Panc1 (cell line): ENCODE data around the gene ECEL1. TPM values are rescaled to one million over a fixed set of nuclear protein-coding genes. Genes with fewer than 3 reads are reported as not detected.

ENCODE experiments used
- ATAC-seq: fragments of 200-7000 bp; cut with Tn5 transposase; 2 replicates; pipeline ENCODE4 v1.9.1; 2020; ENCODE audit warnings: mild to moderate bottlenecking, moderate library complexity
- BruUV-seq: library from RNA; stranded (reverse); fragments of 400-500 nt; replicated peaks from 2 replicates; lab custom pipeline; 2021; lab: Mats Ljungman, UMichigan
- CTCF ChIA-PET: fragments of 300-600 bp; sonication (Branson Sonifier 250); formaldehyde crosslinking; loops from one replicate; lab custom pipeline; 2022; ENCODE audit warnings: antibody characterized with exemption; lab: Charles Lee
- POLR2A ChIA-PET: fragments of 300-600 bp; sonication (Branson Sonifier 250); formaldehyde crosslinking; loops from one replicate; lab custom pipeline; 2022; ENCODE audit warnings: antibody characterized with exemption; lab: Charles Lee
- DNase-seq: peaks from one replicate; pipeline ENCODE4 v3.0.0-alpha.2; 2010; ENCODE audit warnings: low read depth, low spot score
- H3K27ac ChIP-seq: 2 replicates; pipeline ENCODE4 v1.5.1; 2011; ENCODE audit warnings: mild to moderate bottlenecking, low read length, inconsistent platforms
- H3K27me3 ChIP-seq: fragments of 200-500 bp; sonication (Bioruptor generic); 2 replicates; pipeline ENCODE4 v1.6.0; 2014; ENCODE audit warnings: low read length, inconsistent platforms; ENCODE audit not compliant: control insufficient read depth, insufficient read depth
- H3K36me3 ChIP-seq: fragments of 200-500 bp; sonication (Bioruptor generic); 2 replicates; pipeline ENCODE4 v1.5.1; 2014; ENCODE audit warnings: inconsistent platforms, mild to moderate bottlenecking, low read length, moderate library complexity; ENCODE audit not compliant: control insufficient read depth, insufficient read depth
- H3K4me1 ChIP-seq: 2 replicates; pipeline ENCODE4 v1.5.1; 2011; ENCODE audit warnings: inconsistent platforms, mild to moderate bottlenecking, low read length, moderate library complexity; ENCODE audit not compliant: control insufficient read depth, insufficient read depth
- H3K4me3 ChIP-seq, 2 experiments: 2 replicates each; pipeline ENCODE4 v1.5.1; 2011 to 2012; ENCODE audit warnings: low read depth in 2 of 2, low read length in 2 of 2, mild to moderate bottlenecking in 2 of 2, inconsistent platforms in 1 of 2, moderate library complexity in 1 of 2
- H3K9me3 ChIP-seq: fragments of 200-500 bp; sonication (Bioruptor generic); 2 replicates; pipeline ENCODE4 v1.5.1; 2014; ENCODE audit warnings: low read depth, mild to moderate bottlenecking, inconsistent platforms, low read length, moderate library complexity; ENCODE audit not compliant: control insufficient read depth, insufficient read depth
- POLR2AphosphoS5 ChIP-seq: IDR thresholded peaks from 2 replicates; pipeline ENCODE4 v1.6.1; 2012; ENCODE audit warnings: mild to moderate bottlenecking, low read depth, low read length, moderate library complexity
- REST ChIP-seq, 2 experiments: IDR thresholded peaks; 2 replicates each; pipeline ENCODE4 v1.6.1; 2011 to 2012; ENCODE audit warnings: low read depth in 2 of 2, control low read depth in 1 of 2, low read length in 1 of 2, mild to moderate bottlenecking in 1 of 2, moderate library complexity in 1 of 2; ENCODE audit not compliant: insufficient read depth in 1 of 2
- SIN3A ChIP-seq: IDR thresholded peaks from 2 replicates; pipeline ENCODE4 v1.6.1; 2012; ENCODE audit warnings: low read depth, mild to moderate bottlenecking, low read length, moderate library complexity, borderline replicate concordance; ENCODE audit not compliant: insufficient read depth
- TCF7L2 ChIP-seq: IDR thresholded peaks from 2 replicates; pipeline ENCODE4 v1.6.1; 2011; ENCODE audit warnings: mild to moderate bottlenecking, low read depth, low read length, inconsistent platforms
- in situ Hi-C: cut with HindIII; loops from 2 replicates; pipeline ENCODE4 v1.10.0; 2016; ENCODE audit warnings: low sequenced_read_pairs, low pct_unique_long_range_greater_than_20kb
- intact Hi-C: fragments of 100-400 bp; cut with micrococcal nuclease; formaldehyde crosslinking; loops from one replicate; pipeline ENCODE4 v1.10.0; 2022; ENCODE audit not compliant: unreplicated experiment
- total RNA-seq: library from RNA; stranded (reverse); gene quantifications from one replicate; pipeline ENCODE4 v1.2.1, GENCODE V29; 2021; ENCODE audit not compliant: unreplicated experiment
- TF ChIP-seq, protein P1 (sequence below): fragments of 450-650 bp; IDR thresholded peaks from 2 replicates; pipeline ENCODE4 v1.5.1; 2017; ENCODE audit warnings: mild to moderate bottlenecking

ECEL1 gene
- total RNA-seq, 1 experiment from 2014 or later: 2.9 TPM

DNA sequence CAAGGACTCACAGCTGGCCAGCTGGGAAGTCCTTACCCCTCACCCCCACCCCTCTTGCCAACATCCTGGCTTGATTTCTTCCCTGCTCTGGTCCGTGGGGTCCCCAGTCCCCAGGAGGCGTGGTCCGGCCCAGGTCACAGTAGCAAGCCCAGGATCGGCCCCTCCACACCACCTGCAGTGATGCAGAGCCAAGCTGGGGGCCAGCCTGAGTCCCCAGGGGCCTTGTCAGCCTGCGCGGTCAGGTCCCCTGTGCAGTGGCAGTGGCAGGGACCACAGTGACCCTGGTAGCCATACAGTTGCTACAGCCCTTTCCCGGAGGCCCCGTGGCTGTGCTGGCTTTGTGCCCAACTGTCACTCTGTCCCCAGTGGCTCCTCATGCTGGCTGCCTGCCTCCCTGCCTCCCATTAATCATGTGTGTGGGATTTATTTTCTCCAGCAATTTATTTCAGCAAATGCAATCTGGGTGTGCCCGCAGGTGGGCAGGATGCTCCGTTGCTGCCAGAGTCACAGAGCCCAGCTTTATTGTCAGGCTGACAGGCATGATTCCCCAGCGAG is 23.8 kb upstream of the ECEL1 start:
- in situ Hi-C loops: no loop called here
- H3K4me3 ChIP-seq: no peak overlapping the region

GRCh38 chr2:232508251-232508650 is 20.6 kb upstream of the ECEL1 start:
- ATAC-seq: no peak
- intact Hi-C loops: no loop called here
- CTCF ChIA-PET: no interaction called here

More for the DNA sequence above, 23.8 kb upstream of the ECEL1 start:
- POLR2A ChIA-PET: no interaction called here
- no peak for DNase-seq
- no TSS peak for BruUV-seq
- TF ChIP-seq TCF7L2: no peak
- TF ChIP-seq SIN3A: no peak
- TF ChIP-seq, protein P1, sequence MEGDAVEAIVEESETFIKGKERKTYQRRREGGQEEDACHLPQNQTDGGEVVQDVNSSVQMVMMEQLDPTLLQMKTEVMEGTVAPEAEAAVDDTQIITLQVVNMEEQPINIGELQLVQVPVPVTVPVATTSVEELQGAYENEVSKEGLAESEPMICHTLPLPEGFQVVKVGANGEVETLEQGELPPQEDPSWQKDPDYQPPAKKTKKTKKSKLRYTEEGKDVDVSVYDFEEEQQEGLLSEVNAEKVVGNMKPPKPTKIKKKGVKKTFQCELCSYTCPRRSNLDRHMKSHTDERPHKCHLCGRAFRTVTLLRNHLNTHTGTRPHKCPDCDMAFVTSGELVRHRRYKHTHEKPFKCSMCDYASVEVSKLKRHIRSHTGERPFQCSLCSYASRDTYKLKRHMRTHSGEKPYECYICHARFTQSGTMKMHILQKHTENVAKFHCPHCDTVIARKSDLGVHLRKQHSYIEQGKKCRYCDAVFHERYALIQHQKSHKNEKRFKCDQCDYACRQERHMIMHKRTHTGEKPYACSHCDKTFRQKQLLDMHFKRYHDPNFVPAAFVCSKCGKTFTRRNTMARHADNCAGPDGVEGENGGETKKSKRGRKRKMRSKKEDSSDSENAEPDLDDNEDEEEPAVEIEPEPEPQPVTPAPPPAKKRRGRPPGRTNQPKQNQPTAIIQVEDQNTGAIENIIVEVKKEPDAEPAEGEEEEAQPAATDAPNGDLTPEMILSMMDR: no peak
- no peak for TF ChIP-seq REST (IDR thresholded peaks at IDR 0.05; ENCODE audit: insufficient read depth in 1 of 2, low read depth in 2 of 2, low read length in 1 of 2)
- no peak for TF ChIP-seq POLR2AphosphoS5
- H3K36me3 ChIP-seq: no peaks in the 10 kb centered on the region
- CTCF ChIA-PET: no interaction called here
- intact Hi-C loops: no loop called here
- H3K27me3 ChIP-seq: no peaks in the 10 kb centered on the region
- no peak for ATAC-seq
- H3K9me3 ChIP-seq: no peaks in the 10 kb centered on the region
- no peak overlapping the region for H3K27ac ChIP-seq
- no peaks in the 10 kb centered on the region for H3K4me1 ChIP-seq

More at GRCh38 chr2:232508251-232508650, 20.6 kb upstream of the ECEL1 start:
- Histone ChIP-seq H3K27me3 (peaks cover 3% of the 10 kb centered on the region; the same call in 1 of the 2 replicates), H3K27ac (no peak overlapping the region), H3K4me3 (no peak overlapping the region), H3K4me1 (no peaks in the 10 kb centered on the region), H3K36me3 (no peaks in the 10 kb centered on the region), H3K9me3 (no peaks in the 10 kb centered on the region)
- POLR2A ChIA-PET: no interaction called here
- no TSS peak for BruUV-seq
- in situ Hi-C loops: no loop called here
- TF ChIP-seq REST (IDR thresholded peaks at IDR 0.05; ENCODE audit: insufficient read depth in 1 of 2, low read depth in 2 of 2, low read length in 1 of 2) (no peak), POLR2AphosphoS5 (no peak), SIN3A (no peak)
- TF ChIP-seq, protein P1: no peak
- no peak for DNase-seq
